Measurements from ENCODE around the gene TMEM18. TPM values are rescaled to one million over a fixed set of nuclear protein-coding genes. Genes with fewer than 3 reads are reported as not detected.

TMEM18 gene
- total and polyA plus RNA-seq, 9 of the 15 experiments (the other 6 are each of a cell fraction or from before 2014, with no cell fraction given) = 12.8 to 55.9 (median 21.8) TPM

- H3K4me3 ChIP-seq = no peak overlapping the region
- H3K9ac ChIP-seq (ENCODE audit: insufficient read depth in 1 of 2, low read depth in 2 of 2, low read length in 2 of 2) = no peak overlapping the region
- WGBS (ENCODE audit: insufficient coverage, low coverage, missing lambda C conversion rate) = 1% methylated on average over 10 of the region's 10 CpGs
- DNase-seq (ENCODE audit: extremely low read depth in 1 of 4, low spot score in 3 of 4) = no peak
- intact Hi-C loops (cut with micrococcal nuclease) (no loop called here), in situ Hi-C loops (cut with MboI) (no loop called here)
- FAIRE-seq = no peak
- CTCF ChIA-PET (ENCODE audit: low intra/inter-chr PET ratio) = no interaction called here
- H2AFZ ChIP-seq (ENCODE audit: low read depth, low read length) = no peak overlapping the region
- H4K20me1 ChIP-seq (replicated peaks; ENCODE audit: control insufficient read depth, insufficient read depth, low read length) = peaks cover 3% of the 10 kb centered on the region; the same call in 1 of the 2 replicates
- H3K27ac ChIP-seq (ENCODE audit: extremely low read depth, low read depth, low read length) = no peak overlapping the region
- H3K36me3 ChIP-seq (ENCODE audit: control insufficient read depth, insufficient read depth, low read length) = no peaks in the 10 kb centered on the region
- H3K9me1 ChIP-seq (ENCODE audit: control insufficient read depth, insufficient read depth, low read length) = no peaks in the 10 kb centered on the region
- BruUV-seq (replicated peaks) = no TSS peak
- H3K9me3 ChIP-seq (replicated peaks; ENCODE audit: control insufficient read depth, insufficient read depth, low read depth, low read length) = no peaks in the 10 kb centered on the region
- no peak for TF ChIP-seq POLR2B (IDR thresholded peaks at IDR 0.05; ENCODE audit: low read depth, partially characterized antibody)
- TF ChIP-seq ARID3B (CRISPR knock-in tag; IDR thresholded peaks at IDR 0.05; ENCODE audit: borderline replicate concordance) = no peak
- TF ChIP-seq MCM7 (IDR thresholded peaks at IDR 0.05) = no peak
- TF ChIP-seq PTBP1 (IDR thresholded peaks at IDR 0.05; ENCODE audit: low read depth, low read length) = no peak
- TF ChIP-seq E2F3 (CRISPR knock-in tag; IDR thresholded peaks at IDR 0.05) = no peak
- no peak for TF ChIP-seq MYNN (IDR thresholded peaks at IDR 0.05)
- no peak for TF ChIP-seq MYNN (CRISPR knock-in tag; IDR thresholded peaks at IDR 0.05)
- H3K4me1 ChIP-seq (replicated peaks in 1 of 2; ENCODE audit: control insufficient read depth in 2 of 2, insufficient read depth in 2 of 2, low read length in 2 of 2) = peaks cover 0 to 4% of the 10 kb centered on the region in 2 experiments; a peak in 2 of 5 replicates
- H3K79me2 ChIP-seq (ENCODE audit: control insufficient read depth, insufficient read depth, low read length) = no peaks in the 10 kb centered on the region
- peaks cover 39 to 74% of the 10 kb centered on the region in 2 experiments for H3K27me3 ChIP-seq (ENCODE audit: control insufficient read depth in 2 of 2, insufficient read depth in 2 of 2, low read length in 2 of 2)
- ATAC-seq = no peak
- H3K4me2 ChIP-seq (ENCODE audit: insufficient read depth, low read length) = no peak overlapping the region
- POLR2A ChIA-PET = interaction anchor here (0.6 kb wide), 1 partner anchor 20 kb away, joined by 3 read pairs; no protein-coding TSS in a partner anchor
These were observed 22.3 kb downstream of the TMEM18 start for GRCh38 chr2:654896-655295.

Data from K562 (cell line).